ENCODE measurements around the gene LCORL.
"Not testable (repeated sequence)": the region's sequence is repeated elsewhere in the genome, so short reads cannot be mapped to it uniquely, and the experiment has no call there.

The LCORL gene

DNA sequence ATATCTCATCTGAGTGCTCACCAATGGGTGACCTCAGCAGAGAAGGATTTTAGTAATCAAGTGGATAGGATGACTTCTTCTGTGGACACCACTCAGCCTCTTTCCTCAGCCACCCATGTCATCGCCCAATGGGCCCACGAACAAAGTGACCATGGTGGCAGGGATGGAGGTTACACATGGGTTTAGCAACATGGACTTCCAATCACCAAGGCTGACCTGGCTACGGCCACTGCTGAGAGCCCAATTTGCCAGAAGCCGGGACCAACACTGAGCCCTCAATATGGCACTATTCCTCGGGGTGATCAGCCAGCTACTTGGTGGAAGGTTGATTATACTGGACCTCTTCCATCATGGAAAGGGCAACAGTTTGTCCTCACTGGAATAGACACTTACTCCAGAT lies 97.4 kb downstream of the LCORL start:
- no peak for DNase-seq

DNA sequence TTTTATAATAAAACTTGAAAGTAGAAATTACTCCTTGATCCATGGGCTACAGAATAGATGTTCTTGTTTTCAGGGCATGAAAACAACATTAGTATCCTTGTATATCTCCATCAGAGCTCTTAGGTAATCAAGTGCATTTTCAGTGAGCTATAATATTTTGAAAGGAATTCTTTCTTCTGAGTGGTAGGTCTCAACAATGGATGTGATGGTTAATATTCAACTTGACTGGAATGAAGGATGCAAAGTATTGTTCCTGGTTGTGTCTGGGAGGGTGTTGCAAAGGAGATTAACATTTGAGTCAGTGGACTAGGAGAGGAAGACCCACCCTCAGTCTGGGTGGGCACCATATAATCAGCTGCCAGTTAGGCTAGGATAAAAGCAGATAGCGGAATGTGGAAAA lies 100.1 kb downstream of the LCORL start:
- DNase-seq: no peak

DNA sequence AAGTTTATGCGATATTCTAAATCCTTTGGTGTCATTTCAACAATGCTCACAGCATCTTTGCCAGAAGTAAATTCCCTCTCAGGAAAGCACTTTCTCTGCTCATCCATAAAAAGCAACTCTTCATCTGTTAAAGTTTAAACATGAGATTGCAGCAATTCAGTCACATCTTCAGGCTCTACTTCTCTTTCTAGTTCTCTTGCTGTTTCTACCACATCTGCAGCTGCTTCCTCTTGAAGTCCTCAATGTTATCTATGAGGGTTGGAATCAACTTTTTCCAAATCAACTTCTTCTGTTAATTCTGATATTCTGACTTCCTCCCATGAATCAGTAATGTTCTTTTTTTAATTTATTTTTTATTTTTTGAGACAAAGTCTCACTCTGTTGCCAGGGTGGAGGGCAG lies 100.9 kb downstream of the LCORL start:
- no peak for DNase-seq

DNA sequence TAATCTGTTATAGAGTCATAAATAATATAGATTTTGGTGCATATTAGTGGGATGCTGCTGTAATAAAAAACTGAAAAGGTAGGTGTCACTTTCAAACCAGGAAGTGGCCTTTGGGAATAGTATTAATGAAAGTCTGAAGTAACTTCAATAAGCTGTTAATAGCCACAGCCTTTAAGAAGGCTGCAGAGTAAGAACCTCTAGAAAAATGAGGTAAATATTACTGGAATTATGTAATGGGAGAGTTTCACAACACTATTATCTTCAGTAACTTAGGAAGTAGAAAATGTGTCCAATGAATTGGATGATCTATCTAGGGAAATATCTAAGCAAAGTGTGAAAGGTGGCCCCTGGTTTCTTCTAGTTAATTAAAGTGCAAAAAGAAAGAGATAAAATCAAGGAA lies 106.1 kb downstream of the LCORL start:
- DNase-seq: no peak

DNA sequence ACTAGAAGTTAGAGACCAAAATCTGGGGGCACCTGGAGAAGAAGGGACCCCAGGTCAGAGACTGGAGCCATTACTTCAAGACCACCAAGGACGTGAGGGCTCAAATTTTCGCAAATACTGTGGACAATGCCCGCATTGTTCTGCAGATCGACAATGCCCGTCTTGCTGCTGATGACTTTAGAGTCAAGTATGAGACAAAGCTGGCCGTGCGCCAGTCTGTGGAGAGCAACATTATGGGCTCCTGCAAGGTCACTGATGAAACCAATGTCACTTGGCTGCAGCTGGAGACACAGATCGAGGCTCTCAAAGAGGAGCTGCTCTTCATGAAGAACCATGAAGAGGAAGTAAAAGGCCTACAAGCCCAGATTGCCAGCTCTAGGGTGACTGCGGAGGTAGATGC lies 109.5 kb downstream of the LCORL start:
- DNase-seq: no peak

DNA sequence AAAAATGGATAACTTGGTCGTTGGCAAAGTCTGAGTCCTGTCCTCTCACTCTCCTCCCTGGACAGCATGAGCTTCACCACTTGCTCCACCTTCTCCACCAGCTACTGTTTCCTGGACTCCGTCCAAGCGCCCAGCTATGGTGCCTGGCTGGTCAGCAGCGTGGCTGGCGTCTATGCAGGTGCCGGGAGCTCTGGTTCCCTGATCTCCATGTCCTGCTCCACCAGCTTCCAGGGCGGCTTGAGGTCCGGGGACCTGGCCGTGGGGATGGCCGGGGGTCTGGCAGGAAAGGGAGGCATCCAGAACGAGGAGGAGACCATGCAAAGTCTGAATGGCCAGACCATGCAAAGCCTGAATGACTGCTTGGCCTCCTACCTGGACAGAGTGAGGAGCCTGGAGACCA lies 109.9 kb downstream of the LCORL start:
- no peak for DNase-seq

DNA sequence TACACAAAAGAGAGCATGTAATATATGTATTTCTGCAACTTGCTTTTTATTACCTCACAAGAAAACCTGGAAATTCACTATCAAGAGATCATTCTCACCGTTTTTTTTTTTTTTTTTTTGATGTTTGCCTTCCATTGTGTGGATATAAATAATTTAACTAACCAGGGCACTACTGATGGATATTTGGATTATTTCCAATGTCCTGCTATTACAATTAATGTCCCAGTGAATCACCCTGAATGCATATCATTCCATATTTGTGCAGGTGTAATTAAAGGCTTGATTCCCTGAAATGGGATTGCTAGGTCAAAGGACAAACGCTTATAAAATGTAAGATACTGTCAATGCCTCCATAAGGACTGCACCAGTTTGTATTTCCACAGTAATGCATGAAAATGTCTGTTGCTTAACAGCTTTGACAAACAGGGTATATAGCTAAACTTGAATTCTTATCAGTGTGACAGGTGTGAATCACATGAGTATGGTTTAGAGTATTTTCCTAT lies 123.0 kb downstream of the LCORL start:
- DNase-seq: no peak

DNA sequence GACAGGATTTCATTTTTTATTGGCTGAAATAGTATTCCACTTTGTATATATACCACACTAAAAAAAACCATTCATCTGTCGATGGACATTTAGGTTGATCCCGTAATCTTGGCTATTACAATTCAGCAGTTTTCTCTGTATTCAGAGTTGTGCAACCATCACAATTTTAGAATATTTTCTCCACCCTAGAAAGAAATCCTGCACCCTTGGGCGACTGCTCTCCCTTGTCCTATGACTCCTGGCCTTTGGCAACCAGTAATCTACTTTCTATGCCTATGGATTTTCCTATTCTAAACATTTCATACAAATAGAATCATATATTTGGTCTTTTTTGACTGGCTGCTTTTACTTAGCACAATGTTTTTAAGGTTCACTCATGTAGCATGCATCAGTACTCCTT lies 126.1 kb downstream of the LCORL start:
- no peak for DNase-seq

DNA sequence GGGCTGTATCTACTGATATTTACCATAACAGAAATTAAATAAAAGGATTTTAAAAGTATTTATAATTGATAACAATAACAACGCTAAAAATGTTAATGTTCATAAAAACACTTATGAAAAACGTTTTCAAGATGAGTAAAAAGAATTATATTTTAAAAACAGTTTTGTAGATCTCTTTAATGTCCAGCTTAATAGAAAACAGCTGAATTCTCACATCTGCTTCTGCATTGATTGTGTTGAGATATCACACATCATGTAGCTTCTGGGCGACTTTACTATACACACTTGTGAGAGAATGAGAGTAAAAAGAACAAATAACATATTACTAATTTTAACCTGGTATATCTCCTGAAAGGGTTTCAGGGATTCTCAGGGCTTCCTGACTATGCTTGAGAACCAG lies 127.1 kb downstream of the LCORL start:
- no peak for DNase-seq

DNA sequence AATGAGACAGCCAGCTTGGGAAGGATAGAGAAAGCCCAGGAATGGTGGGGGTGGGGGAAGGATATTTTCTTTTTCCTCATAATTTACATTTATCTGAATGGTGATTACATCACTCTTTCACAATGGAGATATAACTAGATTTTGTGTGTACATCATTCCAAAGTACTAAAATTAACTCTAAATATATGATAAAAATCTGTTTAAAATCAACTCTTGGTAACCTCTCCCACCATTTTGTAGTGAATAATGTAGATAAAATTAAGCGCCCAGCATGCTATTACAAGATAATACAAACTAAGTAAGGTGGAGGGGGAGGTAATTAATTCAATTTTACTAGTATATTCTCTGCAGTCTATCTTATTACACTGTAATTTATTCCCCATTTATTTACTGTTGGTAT lies 131.9 kb downstream of the LCORL start:
- no peak for DNase-seq

DNA sequence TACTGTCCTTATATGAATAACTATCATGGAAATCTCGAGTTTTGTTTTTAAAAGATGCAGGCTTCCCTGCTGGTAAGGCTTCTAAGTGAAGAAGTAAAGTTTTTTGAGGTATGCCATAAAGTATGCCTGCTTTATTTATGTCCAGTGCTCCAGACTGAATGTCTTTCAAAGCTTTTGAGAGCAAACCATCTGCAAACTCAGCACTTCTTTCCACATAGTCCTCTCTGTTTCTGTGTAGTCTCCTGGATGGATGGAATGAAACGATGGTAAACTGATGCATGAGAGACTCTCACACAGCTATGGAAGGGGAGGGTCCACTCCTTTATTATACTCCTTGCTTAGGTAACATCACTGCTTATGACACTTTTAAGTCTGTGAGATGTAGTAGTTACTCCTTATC lies 137.0 kb downstream of the LCORL start:
- DNase-seq: no peak

DNA sequence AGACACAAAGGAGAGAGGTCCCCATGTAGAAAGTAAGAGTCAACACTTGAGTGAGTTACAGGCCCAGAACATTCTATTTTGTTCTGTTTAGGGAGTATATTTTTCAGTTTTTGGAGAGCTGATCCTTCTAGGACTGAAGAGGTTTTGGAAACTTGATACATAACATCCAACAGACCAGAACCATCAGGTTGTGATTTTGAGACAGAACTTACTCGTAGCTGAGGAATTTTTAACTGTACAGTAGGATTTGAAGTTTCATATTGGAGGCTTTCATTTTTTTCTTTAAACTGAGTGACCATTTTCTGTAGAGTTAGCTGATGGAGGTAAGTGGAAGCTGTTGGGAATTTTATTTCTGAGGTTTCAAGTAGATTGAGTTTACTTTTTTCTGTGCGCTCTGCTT lies 137.5 kb downstream of the LCORL start:
- no peak for DNase-seq

DNA sequence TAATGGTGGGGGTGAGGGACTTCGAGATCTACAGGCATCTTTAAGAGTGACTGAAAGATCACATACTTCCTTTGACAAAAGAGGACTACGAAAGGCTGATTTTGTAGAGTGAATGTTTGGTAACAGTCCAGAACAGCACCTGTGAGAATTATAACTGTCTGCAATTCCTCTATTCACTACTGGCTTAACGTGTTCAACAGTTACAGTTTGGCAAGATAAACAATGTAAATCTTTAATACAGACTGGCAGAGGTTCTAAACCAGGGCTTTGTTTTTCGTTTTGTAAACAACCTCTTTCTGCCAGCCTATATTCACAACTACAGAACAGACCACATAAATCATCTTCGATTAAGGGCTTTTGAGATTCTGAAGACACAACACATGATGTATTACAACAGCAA lies 143.9 kb downstream of the LCORL start:
- no peak for DNase-seq

DNA sequence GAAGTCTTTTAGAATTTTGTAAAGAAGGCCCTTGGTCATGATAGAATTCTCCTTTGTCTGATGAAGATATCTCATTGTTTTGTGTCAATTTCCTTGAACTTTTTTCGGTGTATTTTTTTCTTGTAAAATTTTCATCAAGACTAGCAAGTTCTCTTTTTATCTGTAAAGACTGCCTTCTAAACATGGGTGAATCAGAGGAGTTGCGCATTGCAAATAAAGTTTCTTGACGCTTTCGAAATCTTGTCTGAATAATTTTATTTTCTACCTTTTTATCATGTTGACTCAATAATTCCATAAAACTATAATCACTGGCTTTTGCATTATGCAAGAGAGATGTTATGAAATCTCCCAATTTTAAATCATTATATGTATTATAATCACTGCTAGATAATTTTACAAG lies 144.6 kb downstream of the LCORL start:
- DNase-seq: no peak

DNA sequence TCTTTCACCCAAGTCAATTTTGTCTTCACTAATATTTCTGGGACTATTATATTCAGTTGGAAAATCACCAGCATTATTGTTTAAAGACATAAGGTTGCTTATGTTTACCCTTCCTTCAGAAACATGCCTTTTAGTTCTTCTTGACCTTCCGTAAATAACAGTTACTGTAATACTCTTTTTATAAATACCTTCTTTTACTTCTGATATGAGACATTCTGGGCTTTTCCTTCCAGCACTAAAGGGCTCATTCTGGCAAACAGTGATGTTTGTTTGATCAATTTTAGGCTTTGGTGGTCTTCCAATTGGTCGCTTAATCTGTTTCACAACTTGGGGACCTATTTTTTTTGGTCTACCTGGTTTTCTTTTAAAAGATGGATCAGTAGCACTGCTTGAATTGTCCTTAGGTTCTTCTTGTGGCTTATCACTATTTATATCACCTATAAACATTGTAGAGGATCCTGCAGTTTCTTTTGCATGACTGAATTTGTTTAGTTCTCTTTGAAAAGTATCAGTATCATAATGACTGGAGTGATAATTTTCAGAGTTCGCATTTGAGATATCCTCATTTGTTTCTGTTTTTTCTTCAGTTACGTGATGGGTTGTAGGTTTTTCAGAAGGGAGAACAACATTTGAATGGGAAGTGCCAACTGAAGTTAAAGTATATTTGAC lies 146.0 kb downstream of the LCORL start:
- no peak for DNase-seq

DNA sequence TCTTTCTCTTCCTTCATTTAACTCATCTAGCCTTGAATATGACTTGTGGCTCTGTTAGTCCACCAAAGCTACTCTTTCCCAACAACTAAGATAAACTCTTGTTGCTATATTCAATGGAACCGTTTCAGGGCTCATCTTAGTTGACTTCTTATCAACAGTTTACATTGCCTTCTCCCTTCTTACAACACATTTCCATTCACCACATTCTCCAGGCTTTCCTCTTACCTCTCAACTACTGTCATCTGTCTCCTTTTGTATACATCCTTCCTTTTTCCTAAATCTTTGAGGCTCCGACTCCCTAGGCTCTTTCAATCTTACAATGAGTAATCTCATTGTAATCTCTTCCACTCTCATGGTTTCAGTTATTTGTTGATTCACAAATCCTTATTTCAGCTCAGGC lies 152.2 kb downstream of the LCORL start:
- DNase-seq: no peak

DNA sequence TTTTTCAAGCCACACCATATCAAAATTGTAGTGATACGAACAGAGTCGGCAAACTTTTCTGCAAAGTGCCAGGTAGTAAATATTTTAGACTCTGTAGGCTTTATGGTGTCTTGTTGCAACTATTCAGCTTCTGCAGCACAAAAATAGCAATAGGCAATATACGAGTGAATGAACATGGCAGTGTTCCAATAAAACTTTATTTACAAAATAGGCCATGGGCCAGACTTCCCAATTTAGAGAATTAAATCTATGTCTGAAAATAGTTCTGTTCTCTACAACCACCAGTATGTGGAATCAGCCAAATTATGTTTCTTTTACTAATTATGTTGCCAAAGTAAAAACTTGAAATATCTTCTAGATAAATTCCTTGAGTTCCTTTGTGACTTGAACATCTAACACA lies 154.3 kb downstream of the LCORL start:
- no peak for DNase-seq

DNA sequence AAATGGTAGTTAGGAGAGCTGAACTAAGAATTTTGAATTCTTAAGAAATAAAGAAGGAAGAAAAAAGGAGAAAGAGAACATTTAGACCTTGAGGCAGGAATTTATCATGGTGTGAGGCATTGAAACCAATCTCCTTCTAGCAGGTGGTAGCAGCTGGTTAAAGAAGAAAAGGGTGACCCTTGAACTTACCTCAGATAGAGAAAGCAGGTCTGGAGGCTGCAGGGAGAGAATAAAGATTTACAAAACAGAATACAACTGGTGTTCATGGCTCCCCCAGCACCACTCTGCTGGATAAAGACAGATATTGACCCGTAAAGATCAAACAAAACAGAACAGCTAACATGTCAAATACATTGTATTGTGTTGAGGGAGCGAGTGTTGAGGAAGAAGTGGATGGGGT lies 154.7 kb downstream of the LCORL start:
- no peak for DNase-seq

DNA sequence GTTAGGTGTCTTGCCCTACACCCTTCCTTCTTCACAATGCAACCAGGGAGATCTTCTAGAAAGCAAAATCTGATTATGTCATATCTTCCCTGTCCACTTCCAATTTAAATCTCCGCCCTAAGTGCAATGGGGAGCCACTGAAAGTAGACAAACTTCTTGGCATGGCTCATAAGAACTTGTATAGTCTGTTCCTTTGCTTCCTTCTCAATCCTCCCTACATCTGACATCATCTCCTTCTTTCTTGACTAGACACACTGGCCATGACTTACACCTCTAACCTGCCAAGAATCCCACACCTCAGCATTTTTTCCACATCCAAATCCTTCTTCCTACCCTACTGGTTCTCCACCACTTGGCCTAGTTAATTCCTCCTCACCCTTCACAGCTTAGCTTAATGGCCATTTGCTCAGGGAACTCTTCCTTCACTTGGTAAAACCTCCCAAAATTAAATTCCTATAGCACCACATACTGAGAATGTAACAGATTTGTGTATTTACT lies 155.6 kb downstream of the LCORL start:
- DNase-seq: no peak

DNA sequence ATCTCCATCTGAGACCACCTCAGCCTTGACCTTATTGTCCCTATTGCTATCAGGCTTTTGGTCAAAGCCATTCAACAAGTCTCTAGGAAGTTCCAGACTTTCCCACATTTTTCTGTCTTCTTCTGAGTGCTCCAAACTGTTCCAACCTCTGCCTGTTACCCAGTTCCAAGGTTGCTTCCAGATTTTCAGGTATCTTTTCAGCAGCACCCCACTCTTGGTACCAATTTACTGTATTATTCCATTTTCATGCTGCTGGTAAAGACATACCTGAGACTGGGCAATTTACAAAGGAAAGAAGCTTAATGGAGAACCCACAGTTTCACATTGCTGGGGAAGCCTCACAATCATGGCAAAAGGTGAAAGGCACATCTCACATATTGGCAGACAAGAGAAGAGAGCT lies 159.6 kb downstream of the LCORL start:
- DNase-seq: not testable (repeated sequence)

DNA sequence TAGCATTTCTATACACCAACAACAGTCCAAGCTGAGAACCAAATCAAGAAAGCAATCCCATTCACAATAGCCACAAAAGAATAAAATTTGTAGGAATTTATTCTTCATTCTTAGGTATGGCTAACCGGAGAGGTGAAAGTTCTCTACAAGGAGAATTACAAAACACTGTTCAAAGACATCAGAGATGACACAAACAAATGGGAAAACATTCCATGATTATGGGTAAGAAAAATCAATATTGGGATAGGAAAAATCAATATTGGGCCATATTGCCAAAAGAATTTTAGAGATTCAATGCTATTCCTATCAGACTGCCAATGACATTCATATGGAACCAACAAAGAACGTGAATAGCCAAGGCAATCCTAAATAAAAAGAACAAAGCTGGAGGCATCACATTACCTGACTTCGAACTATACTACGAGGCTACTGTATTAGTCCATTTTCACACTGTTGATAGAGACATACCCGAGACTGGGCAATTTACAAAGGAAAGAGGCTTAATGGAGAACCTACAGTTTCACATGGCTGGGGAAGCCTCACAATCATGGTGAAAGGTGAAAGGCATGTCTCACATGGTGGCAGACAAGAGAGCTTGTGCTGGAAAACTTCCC lies 161.7 kb downstream of the LCORL start:
- DNase-seq: no peak

DNA sequence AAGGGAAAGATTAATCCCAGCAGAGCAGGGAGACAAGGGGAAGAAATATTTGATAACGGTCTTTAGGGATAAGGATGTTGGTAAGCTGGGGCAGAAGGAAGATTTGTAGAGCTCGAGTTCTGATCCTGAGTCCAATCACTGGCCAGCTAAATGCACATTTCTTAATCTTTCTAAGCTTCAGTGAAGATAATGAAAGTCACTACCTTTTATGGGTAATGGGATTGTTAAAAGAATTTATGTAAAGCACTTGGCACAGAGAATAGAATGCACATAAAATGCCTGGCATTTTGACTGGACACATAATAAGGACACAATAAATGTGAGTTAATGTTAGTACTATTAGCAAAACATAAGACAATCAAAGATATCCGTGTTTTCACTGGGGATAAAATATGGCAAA lies 167.5 kb downstream of the LCORL start:
- no peak for DNase-seq

DNA sequence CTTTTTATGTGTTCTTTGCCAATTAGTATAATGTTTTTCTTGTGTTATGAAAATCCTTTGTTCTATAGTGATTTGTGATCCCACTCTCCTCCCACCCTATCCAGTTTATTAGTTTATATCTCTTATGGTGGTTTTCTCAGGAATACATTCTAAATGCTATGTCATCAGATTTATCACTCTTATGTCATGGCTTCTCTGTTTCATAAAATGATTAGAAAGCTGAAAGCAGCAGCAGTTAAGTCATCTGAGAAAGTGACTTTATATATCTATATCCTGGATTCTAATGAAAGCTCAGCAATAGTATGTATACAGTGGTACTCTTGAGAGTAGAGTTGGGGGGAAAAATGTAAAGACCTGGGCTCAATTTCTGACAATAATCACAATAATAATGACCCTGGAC lies 169.6 kb downstream of the LCORL start:
- DNase-seq: no peak

DNA sequence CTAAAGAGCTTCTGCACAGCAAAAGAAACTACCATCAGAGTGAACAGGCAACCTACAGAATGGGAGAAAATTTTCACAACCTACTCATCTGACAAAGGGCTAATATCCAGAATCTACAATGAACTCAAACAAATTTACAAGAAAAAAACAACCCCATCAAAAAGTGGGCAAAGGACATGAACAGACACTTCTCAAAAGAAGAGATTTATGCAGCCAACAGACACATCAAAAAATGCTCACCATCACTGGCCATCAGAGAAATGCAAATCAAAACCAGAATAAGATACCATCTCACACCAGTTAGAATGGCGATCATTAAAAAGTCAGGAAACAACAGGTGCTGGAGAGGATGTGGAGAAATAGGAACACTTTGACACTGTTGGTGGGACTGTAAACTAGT lies 171.3 kb downstream of the LCORL start:
- DNase-seq: not testable (repeated sequence)

DNA sequence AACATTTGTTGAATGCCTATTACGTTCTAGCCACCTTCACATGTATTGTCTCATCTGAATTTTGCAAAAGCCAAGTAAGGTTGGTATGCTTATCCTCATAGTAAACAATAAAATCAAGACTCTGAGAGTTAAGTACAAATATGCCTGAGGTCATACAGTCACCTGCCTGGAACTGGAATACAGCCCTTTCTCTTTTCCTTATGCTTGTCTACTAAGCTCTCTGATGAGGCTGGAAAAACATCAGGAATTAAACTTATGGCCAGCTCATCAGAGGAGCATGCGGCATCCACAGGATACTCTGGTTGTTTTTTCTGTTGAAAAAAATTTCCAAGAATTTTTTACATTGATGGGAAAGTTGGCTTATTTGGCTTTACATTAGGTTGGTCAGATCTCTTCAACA lies 175.3 kb downstream of the LCORL start:
- DNase-seq: no peak
